ENCODE results near the gene SIAH2. TPM values are rescaled to one million over a fixed set of nuclear protein-coding genes. Genes with fewer than 3 reads are reported as not detected.

The SIAH2 gene
- total and polyA plus RNA-seq, 2 of the 8 experiments (the other 6 are each of a cell fraction or from before 2014, with no cell fraction given), result 23.9 to 34.2 TPM

DNA sequence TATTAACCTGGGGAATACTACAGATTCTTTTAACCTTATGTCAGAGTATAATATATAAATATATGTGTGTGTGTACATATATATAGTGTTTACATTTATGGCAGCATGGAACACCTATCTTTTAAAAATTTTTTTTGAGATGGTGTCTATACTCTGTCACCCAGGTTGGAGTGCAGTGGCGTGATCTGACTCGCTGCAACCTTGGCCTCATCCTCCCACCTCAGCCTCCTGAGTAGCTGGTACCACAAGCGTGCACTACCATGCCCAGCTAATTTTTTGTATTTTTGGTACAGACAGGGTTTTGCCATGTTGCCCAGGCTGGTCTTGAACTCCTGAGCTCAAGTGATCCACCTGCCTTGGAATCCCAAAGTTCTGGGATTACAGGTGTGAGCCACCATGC lies 40.7 kb downstream of the SIAH2 start:
- POLR2A ChIA-PET (ENCODE audit: partially characterized antibody), result no interaction called here
- Histone ChIP-seq H3K9ac (replicated peaks in 1 of 4; ENCODE audit: extremely low read depth in 1 of 4, low read depth in 3 of 4, low read length in 3 of 4) (no peak overlapping the region), H3K4me3 (ENCODE audit: extremely low read depth in 1 of 4, insufficient read depth in 2 of 4, low read depth in 3 of 4, low read length in 4 of 4) (no peak overlapping the region), H2BK20ac (ENCODE audit: low read length) (no peak overlapping the region), H3K9me3 (ENCODE audit: insufficient read depth in 2 of 2, low read depth in 1 of 2, low read length in 1 of 2) (no peaks in the 10 kb centered on the region), H3K27ac (ENCODE audit: low read depth, low read length) (no peak overlapping the region), H4K91ac (replicated peaks; ENCODE audit: insufficient read length, low read length) (no peak overlapping the region), H3K14ac (ENCODE audit: insufficient read length) (no peak overlapping the region), H2BK15ac (ENCODE audit: low read length) (no peak overlapping the region), H2BK120ac (replicated peaks; ENCODE audit: low read depth, low read length) (no peak overlapping the region), H3K79me2 (ENCODE audit: control insufficient read depth in 1 of 2, insufficient read depth in 2 of 2, low read length in 2 of 2) (no peaks in the 10 kb centered on the region), H3K4ac (replicated peaks; ENCODE audit: insufficient read length, low read depth, low read length) (no peak overlapping the region), H3K27me3 (replicated peaks in 1 of 4; ENCODE audit: control insufficient read depth in 3 of 4, extremely low read depth in 1 of 4, insufficient read depth in 3 of 4, low read length in 3 of 4) (no peaks in the 10 kb centered on the region), H3K23me2 (ENCODE audit: low read depth, low read length) (no peaks in the 10 kb centered on the region), H4K5ac (ENCODE audit: insufficient read length, low read depth, low read length) (no peak overlapping the region), H3K18ac (ENCODE audit: extremely low read depth, low read length) (no peak overlapping the region), H2BK5ac (ENCODE audit: low read depth, low read length) (no peak overlapping the region), H2AFZ (ENCODE audit: low read length) (no peak overlapping the region), H3K4me1 (replicated peaks in 1 of 4; ENCODE audit: control insufficient read depth in 3 of 4, insufficient read depth in 4 of 4, low read length in 3 of 4) (no peaks in the 10 kb centered on the region), H3K56ac (replicated peaks; ENCODE audit: insufficient read length, low read depth, low read length) (no peak overlapping the region), H2AK5ac (ENCODE audit: low read depth, low read length) (no peak overlapping the region), H4K8ac (ENCODE audit: extremely low read depth, insufficient read depth, low read length) (no peak overlapping the region), H4K20me1 (replicated peaks in 1 of 2; ENCODE audit: control insufficient read depth in 1 of 2, insufficient read depth in 2 of 2, low read length in 2 of 2) (no peaks in the 10 kb centered on the region), H3K36me3 (ENCODE audit: control insufficient read depth in 2 of 4, insufficient read depth in 4 of 4, low read length in 3 of 4) (no peaks in the 10 kb centered on the region), H2BK12ac (ENCODE audit: low read depth, low read length) (no peak overlapping the region), H3K23ac (ENCODE audit: insufficient read length) (no peak overlapping the region), H3K79me1 (ENCODE audit: low read depth, low read length) (no peaks in the 10 kb centered on the region), H3K4me2 (ENCODE audit: insufficient read depth in 1 of 2, low read depth in 2 of 2, low read length in 2 of 2) (no peak overlapping the region)
- FAIRE-seq, result no peak
- WGBS, 2 experiments (ENCODE audit: extremely low coverage in 1 of 2, insufficient coverage in 1 of 2, insufficient read length in 1 of 2, insufficient replicate concordance in 2 of 2, low coverage in 1 of 2, low lambda C conversion rate in 2 of 2, missing lambda C conversion rate in 1 of 2), result 96% methylated on average over 3 of the region's 3 CpGs; no CpG with 5 or more reads in 1 of the 2 experiments
- DNase-seq (ENCODE audit: low read depth in 1 of 2, low spot score in 2 of 2), result no peak
- CTCF ChIA-PET (ENCODE audit: partially characterized antibody), result interaction anchor here (0.6 to 2.8 kb wide), 28 partner anchors 7 to 1144 kb away, joined by 3 to 36 read pairs (median 4); partner anchors contain the start of genes ERICH6 and SIAH2
- TF ChIP-seq SP2 (IDR thresholded peaks at IDR 0.05; ENCODE audit: low read length) (no peak), RFX5 (IDR thresholded peaks at IDR 0.05; ENCODE audit: borderline replicate concordance, low read depth, low read length) (no peak), SP1 (IDR thresholded peaks at IDR 0.05; ENCODE audit: low read depth, low read length) (no peak), TBP (IDR thresholded peaks at IDR 0.05; ENCODE audit: low read depth, low read length) (no peak), SP4 (IDR thresholded peaks at IDR 0.05; ENCODE audit: low read length) (no peak), HDAC6 (IDR thresholded peaks at IDR 0.05; ENCODE audit: low read depth, low read length) (no peak), KDM1A (IDR thresholded peaks at IDR 0.05; ENCODE audit: borderline replicate concordance, low read length) (no peak)
